GM21786 (cell line): ENCODE measurements around the gene FAM117A.
"Not testable (repeated sequence)": the region's sequence is repeated elsewhere in the genome, so short reads cannot be mapped to it uniquely, and the experiment has no call there.

ENCODE experiments used
- ATAC-seq: cut with Tn5 transposase; IDR thresholded peaks from one replicate; pipeline ENCODE4 v1.9.1; 2021; ENCODE audit not compliant: unreplicated experiment

FAM117A gene

DNA sequence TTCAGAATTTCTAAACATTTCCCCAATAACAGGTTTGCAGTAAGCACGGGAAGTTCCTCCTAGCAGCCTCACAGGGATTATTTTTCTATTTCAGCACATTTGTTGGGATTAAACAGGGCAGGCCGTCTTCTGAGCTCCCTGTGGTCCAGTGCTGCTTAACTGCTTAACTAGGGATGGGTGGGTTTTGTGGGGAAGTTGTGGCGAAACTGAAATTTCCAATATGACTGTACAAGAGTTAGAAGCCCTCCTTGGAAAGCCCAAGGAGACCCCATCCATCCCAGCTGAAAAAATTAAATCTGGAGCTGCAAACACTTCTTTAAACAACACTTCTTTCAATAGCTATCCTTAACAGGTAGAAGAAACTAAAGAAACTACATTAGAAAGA is 22.2 kb downstream of the FAM117A start:
- no peak for ATAC-seq

DNA sequence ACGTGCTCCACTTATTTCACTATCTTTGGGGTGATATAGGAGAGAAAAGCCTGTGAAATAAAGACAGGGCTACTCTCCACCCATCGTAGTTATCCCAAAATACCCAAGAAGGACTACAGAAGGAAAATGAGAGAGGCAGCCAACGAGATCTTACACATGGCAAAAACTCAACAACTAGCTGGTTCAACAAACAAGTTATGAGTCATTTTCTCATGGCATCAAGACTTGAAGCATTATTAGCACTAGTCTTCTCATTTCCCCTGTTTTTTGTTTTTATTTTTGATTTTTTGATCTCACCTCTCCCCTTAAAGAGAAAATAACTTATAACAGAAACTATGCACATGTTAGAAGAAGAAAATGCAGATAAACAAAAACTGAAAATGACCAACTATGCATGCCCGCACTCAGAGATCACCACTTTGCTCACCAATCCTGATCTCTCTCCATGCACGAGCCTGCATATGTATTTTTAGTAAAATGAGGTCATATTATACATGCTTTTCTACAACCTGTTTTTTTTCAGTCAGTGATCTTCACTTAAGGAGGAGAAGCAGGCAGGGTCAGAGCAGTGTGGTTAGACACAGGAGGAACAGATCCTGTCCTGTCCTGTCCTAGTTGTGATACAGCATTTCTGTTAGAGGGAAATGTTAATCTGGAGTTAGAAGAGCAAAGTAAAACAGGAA is 22.8 kb downstream of the FAM117A start:
- no peak for ATAC-seq

DNA sequence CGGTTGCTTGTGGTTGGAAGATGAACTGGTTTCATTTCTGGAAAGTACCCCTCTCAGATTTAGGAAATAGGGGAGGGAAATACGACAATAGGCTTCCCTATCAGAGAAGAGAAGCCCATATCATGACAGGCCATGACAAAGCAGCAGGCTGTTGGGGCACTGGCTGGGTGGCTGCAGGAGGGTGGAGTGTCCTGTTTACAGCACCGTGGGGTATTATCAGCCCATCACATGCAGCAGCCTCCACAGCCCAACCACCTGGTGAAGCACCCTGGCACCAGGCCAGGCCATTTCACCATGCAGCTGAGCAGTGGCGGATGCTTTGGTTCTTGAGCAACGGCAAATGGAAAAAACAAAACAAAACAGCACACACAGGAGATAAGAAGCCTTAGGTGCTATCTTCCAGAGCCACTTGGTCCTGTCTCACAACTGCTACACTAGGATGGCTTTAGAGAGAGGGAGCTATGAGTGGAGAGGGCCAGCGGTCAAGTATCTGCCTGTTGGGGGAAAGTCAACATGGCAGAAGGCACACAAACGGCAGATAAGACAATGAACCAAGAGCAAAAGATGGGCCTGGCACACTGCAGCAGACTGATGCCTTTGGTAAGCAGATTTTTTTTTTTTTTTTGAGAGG is 24.2 kb downstream of the FAM117A start:
- ATAC-seq: peak; percentile 62

DNA sequence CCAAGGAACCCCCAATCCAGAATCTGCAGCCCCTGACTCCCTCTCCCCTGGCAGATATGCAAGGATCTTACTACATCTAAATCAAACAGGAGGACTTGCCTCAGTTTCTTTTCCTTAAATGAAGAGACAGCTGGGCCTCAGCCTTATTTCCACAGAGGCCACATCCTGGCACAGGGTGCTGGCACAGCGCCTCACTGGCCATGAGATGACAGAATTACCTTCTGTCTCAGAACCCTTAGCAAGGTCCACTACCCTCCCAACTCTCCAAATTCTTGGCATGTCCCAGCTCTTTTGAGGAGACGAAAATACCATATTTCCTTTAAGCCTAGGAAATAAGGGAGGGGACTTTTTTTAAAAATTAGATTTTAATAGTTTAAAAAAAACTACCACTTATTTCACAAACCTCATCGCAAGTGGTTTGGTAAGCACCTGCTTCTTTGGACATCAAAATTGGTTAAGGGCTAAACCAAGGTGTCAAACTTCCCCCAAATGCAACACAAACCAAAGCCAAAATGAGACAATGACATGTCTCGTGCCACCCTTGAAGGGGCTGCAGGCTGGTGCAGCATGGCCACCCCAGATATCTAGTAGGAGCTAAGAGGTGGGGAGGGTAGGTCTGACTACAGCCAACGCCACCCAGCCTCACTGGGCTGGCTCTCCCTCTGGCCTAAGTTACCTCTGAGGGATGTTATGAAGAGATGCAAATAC is 25.3 kb downstream of the FAM117A start:
- no peak for ATAC-seq

DNA sequence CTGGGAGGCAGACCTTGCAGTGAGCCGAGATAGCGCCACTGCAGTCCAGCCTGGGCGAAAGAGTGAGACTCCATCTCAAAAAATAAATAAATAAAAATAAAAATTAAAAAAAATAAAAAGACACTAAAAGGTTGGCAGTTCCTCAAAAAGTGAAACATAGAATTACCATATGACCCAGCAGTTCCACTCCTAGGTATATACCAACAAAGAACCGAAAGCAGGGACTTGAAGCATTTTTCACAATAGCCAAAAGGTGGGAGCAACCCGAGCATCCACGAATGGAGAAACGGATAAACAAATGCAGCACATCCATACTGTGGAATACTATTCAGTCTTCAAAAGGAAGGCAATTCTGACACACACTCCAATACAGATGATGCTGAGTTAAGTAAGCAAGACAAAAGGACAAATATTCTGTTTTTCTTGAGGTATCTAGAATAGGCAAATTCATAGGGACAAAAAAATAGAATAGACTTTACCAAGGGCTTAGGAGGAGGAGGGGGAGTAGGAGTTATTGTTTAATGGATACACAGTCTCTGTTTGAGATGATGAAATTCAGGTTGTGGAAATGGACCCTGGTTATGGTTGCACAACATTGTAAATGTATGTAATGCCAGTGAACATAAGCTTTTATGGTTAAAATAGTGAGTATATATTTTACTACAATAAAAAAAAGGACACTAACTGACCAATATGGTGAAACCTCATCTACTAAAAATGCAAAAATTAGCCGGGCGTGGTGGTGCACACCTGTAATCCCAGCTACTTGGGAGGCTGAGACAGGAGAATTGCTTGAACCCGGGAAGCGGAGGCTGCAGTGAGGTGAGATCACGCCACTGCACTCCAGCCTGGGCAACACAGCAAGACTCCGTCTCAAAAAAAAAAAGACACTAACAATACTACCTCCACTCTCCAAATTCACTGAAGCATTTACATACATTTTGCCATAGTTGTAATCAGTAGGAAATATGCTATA is 29.1 kb downstream of the FAM117A start:
- ATAC-seq: no peak

DNA sequence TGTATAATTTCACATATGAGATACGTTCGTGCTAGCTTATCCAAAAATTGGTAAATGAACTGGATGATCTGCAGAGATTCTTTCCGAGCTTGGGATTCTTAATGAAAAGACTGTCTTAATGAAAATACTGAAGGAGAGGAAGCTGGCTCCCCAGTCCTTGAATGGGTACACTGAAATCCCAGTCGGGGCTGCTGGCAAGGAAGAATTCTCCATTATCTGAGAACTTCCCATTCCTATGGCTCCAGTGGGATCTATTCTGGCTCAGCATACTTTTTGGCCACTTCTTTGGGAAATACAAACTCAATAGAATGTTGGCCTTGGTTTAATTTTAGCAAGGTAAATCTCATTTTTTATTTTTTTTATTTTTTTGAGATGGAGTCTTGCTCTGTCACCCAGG is 32.5 kb downstream of the FAM117A start:
- ATAC-seq: no peak

DNA sequence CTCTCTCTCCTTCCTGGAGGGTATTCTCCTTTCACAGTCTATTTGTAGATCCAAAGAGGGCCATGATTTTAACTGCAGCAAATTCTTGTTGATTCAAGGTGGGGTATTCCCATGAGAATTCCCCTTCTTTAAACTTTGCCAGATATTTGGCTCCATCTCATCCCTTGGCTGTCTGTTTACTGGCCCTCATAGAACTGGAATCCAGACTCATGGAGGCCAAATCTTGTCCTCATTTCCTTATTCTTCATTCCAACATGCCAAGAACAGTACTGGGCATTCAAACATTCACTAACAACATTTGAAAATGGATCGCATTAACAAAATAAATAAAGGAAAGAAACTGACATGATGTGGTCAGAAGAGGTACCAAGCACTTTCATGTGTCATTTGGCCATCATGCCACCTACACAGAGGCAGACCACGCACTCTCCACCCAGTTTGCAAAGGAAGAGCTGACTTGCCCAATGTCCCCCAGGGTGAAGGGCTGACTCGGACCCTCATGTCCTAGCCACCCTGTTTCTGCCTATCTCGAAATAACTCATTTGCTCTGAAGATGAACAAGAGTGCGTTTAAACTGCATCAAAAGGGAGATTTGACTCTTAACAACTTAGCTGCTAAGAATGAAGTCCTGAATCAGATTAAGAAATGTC is 33.0 kb downstream of the FAM117A start:
- ATAC-seq: no peak

DNA sequence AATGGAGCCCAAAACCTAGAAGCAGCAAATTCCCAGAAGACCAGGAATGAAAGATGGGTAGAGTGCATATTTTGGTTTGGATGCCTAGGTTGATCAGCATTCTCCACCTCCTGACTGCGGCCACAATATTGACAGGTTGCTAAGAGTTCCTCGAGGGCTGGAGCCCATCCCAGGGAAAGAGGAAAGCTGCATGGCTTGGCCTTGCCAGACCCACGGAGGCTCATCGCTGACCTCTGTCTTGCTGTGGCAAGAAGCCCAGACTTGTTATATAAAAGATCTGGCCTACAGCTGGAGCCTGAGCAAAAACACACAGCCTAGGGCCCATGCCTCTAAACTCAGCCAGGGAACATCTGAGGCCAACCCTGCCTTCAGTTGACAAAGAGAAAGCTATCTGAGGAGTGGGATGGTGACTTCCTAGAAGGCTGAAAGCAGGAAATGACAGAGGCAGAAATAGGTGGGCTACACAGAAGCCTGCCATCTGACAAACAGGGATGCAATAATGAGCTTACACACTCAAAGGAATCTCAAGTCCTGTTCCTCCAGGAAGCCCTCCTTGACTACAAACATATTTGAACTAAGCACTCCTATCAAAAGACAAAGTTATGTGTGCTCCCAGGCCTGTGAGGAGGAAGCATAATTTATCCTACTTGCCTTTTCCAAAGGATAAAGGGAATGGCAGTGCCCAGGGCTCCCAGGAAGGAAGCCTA is 33.7 kb downstream of the FAM117A start:
- ATAC-seq: no peak

DNA sequence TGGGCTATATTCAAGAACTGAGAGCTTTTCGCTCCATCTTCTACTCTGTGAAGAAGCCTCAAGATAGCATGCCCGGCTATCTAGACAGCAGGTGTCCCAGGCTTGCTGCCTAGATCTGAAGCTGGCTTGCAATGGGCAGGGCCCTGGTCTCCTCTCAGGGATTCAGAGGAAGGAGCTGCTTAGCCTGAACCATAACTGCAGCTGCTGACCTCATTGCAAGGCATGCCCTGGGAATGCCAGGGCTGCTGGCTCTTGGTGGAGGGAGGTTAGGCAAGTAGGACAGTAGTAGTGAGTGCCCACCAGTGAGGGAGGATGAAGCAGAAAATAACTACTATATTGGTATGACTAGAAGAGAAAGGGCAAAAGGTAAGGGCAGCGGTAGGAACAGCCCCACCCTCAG is 34.9 kb downstream of the FAM117A start:
- ATAC-seq: no peak

DNA sequence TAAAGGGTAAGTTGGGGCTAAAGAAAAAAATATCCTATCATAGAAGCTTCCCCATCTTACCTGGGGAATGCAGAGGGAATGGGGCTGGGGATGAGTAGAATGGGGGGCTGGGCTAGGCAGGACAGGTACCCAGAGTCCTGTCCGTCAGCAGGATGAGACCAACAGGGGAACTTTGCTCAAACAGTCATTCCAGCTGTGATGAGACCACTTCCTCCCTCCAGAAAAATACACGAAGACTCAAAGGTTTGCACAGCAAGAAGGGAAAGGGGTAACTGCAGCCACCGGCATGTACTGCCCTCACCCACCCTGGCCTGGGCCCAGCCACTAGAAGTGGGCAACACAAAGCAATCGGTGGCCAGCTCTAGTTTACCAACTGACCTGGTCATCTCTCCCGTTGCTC is 35.5 kb downstream of the FAM117A start:
- ATAC-seq: no peak

DNA sequence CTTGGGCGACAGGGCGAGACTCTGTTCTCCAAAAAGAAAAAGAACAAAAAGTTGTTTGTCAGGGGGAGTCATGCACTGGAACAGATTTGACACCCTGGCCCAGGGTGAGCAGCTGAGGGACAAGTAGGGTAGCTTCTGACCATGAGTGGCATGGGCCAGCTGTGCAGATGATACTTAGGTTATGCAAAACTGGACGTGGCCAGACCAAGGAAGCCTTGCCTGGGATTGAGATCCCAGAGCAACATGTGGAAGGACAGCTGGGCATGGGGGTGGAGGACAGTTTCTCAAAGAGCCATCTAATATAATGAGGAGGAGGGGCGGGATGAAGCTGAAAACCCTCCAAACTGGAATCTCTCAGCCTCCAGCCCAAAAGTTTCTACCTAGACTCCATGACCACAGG is 36.6 kb downstream of the FAM117A start:
- ATAC-seq: no peak

DNA sequence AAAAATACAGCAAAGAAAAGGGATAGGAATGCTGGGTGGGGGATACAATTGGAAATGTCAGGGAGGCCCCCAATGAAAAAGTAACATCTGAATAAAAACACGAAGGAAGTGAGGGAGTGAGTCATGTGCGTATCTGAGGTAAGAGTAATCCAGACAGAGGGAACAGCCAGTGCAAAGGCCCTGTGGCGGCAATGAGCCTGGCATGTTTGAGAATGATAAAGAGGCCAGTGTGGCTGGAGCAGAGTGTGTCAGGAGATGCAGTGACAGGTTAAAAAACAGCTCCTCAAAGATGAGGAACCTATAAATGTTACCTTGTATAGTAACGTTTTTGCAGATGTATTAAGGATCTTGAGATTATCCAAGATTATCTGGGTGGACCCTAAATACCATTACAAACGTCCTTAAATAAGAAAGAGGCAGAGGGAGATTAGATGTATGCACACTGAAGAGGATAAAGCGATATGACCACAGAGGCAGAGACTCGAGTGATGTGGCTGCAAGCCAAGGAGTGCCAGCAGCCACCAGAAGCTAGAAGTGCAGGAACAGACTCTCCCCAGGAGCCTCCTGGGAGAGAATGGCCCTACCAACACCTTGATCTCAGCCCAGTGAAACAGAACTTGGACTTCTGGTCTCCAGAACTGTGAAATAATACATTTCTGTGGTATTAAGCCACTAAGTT is 38.3 kb downstream of the FAM117A start:
- no peak for ATAC-seq

DNA sequence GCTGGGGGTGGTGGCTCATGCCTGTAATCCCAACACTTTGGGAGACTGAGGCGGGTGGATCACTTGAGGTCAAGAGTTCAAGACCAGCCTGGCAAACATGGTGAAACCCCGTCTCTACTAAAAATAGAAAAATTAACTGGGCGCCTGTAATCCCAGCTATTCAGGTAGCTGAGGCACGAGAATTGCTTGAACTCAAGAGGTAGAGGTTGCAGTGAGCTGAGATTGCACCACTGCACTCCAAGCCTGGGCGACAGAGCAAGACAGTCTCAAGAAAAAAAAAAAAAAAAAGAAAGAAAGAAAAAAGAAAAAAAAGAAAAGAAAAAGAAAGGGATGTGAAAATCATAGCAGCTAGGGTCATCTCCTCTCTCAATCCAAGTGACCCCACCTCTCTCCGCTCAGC is 39.4 kb downstream of the FAM117A start:
- ATAC-seq: not testable (repeated sequence)

DNA sequence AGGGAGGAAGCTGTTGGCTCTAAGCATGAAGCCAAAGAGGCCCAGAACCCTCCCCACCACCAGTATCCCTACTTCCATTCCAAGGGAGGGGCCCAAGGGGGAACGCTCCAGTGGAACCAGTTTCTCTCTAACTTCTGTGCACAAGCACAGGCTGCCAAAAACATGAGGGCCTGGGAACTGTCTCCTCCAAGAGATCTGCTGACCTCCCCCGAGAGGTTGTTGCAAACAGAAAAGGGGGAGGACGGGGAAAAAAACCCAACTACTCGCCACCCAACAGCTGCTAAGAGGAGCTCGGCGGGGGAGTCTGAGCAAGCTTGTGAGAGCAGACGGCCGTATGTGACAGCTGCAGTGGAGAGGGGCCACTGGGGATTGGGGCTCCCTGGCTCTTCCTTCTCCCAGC is 40.5 kb downstream of the FAM117A start:
- no peak for ATAC-seq

DNA sequence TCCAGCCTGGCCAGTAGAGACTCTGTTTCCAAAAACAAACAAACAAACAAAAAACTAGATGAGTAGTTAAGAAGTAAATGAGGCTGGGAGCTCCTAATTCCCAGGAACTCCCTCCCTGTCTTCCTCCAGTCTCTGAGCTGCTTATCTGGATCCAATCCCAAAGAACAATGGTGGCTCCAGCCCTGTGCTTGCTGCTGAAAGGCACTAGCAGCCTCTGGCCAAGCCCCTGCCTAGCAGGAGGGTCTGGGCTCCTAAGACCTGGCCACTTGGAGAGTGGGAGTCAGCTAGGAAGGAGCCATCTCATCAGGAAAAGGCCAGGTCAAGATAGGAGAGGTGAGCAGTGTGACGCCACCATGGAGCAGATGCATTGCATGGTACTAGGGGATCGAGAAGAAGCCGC is 41.9 kb downstream of the FAM117A start:
- ATAC-seq: no peak

DNA sequence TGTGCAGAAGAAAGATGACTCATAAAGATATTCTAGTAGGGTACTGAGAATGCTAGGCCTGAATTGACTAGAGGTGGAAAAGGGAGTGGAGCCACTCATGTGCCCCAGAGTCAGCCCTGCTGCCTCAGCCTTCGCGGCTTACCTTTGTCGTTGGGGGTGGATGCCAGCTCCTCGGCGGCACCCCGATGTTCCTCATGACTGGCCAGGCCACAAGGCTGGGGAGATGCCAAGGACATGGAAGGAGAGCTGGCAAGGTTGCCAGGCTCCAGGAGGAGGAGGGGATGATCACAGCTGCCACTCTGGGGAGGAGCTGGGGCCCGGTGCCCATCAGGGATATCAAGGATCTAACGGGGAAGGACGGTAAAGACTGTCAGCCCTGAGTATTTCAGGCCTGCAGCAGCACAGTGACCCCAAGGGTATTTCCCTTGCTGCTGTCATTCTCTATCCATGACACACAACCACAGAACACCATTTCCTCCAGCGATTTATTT is 46.5 kb downstream of the FAM117A start:
- no peak for ATAC-seq

DNA sequence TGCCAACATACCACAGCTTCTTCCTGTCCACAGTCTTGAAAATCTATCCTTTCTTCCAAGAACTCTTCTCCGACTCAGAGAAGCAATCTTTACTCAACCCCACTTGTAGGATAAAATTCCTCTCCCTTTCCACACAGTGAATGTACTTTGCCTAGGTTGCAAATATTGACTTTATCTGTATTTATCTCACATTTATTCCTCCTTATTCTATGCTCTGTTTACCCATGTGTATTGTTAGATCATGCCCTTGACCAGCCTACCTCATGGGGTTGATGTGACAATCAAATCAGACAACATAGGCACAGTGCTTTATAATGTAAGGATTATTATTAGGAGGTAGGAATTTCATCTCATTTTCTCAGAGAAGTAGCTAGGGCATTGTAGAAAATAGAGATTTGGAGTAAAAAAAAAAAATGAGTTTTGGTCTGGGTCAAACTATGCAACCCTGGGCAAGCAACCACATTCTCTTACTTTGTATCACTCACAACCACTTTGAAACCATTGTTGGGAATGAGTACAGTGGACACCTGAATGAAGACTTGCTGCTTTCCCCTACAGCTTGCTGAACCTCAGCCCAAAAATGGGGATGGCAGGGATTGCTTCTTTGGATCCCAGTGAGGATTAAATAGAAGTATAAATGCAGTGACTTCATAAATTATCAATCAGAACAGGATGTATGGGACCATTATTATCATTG is 47.1 kb downstream of the FAM117A start:
- no peak for ATAC-seq

DNA sequence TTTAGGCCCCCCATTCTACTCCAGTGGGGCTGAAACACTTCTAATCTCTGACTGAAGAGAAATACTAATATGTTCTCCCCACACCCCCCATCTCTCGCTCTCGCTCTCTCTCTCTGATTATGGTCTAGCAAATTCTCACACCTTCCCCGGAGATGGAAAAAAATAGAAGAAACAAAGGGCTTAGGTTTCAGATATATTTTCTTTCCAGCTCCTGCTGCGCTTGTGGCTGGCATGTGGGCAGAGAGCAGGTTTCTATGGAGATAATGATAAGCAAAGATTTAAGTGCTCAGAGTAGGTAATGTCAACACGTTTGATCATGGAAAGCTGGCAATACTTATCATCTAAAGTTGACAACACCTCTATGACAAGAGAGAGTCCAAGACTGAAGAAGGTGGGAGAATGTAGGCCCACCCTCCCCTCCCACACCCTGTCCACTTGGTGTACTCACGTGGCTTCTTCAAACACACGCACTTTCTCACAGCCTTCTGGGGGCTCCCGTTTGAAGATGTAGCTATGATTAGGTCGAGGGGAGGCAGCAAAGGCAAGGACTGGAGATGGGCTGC is 48.1 kb downstream of the FAM117A start:
- no peak for ATAC-seq
